ENCODE results near the gene ARHGAP1. TPM values are rescaled to one million over a fixed set of nuclear protein-coding genes. Genes with fewer than 3 reads are reported as not detected.

Gene ARHGAP1
- total and polyA plus RNA-seq, 8 donors = 18.7 to 51.1 (median 28.4) TPM

Other genes with a start within 250 kb of the ARHGAP1 start
- gene AMBRA1, start 106.6 kb downstream of the ARHGAP1 start, total RNA-seq = 10 to 100 TPM; 10.2 to 18.7 (median 12.4) TPM
- gene AMBRA1, start 106.6 kb downstream of the ARHGAP1 start, polyA plus RNA-seq = 1 to 10 TPM; 6.8 to 8.2 TPM
- 1 to 10 TPM; 1.7 to 2.6 (median 2.2) TPM for gene HARBI1, start 83.4 kb downstream of the ARHGAP1 start, total RNA-seq
- 1 to 10 TPM; 2.0 TPM for gene HARBI1, start 83.4 kb downstream of the ARHGAP1 start, polyA plus RNA-seq
- 10 to 100 TPM; 34.0 to 59.6 (median 41.9) TPM for gene ATG13, start 83.1 kb downstream of the ARHGAP1 start, total RNA-seq
- gene ATG13, start 83.1 kb downstream of the ARHGAP1 start, polyA plus RNA-seq = 10 to 100 TPM; 27.5 to 28.5 TPM
- 1 to 10 TPM; 2.8 to 5.6 (median 4.1) TPM for gene ZNF408, start 412 bp upstream of the ARHGAP1 start, total RNA-seq
- gene ZNF408, start 412 bp upstream of the ARHGAP1 start, polyA plus RNA-seq = 1 to 10 TPM; 6.7 to 7.8 TPM
- gene F2, start 18.6 kb upstream of the ARHGAP1 start, total RNA-seq = under 1 TPM in 2 of 6 donors, not detected in 4; 0.16 to 0.76 TPM
- under 1 TPM; 0.08 to 0.19 TPM for gene F2, start 18.6 kb upstream of the ARHGAP1 start, polyA plus RNA-seq
- 10 to 100 TPM; 12.5 to 36.3 (median 18.6) TPM for gene CKAP5, start 145.7 kb upstream of the ARHGAP1 start, total RNA-seq
- 1 to 10 TPM; 4.0 to 9.4 TPM for gene CKAP5, start 145.7 kb upstream of the ARHGAP1 start, polyA plus RNA-seq
- 10 to 100 TPM in 3 of 6 donors, 1 to 10 TPM in 3; 1.3 to 27.0 (median 9.4) TPM for gene LRP4, start 217.9 kb upstream of the ARHGAP1 start, total RNA-seq
- 10 to 100 TPM in 1 of 2 donors, 1 to 10 TPM in 1; 3.1 to 19.1 TPM for gene LRP4, start 217.9 kb upstream of the ARHGAP1 start, polyA plus RNA-seq
- 10 to 100 TPM in 4 of 6 donors, 1 to 10 TPM in 2; 9.7 to 23.6 (median 12.2) TPM for gene CSTPP1, start 236.1 kb upstream of the ARHGAP1 start, total RNA-seq
- 10 to 100 TPM; 14.9 to 21.3 TPM for gene CSTPP1, start 236.1 kb upstream of the ARHGAP1 start, polyA plus RNA-seq